C4-2B (cell line): ENCODE results near the gene RBL2.

ENCODE experiments used
- ZFX ChIP-seq: fragments of 450-650 bp; IDR thresholded peaks from 2 replicates; pipeline ENCODE4 v1.6.1; 2017
- TF ChIP-seq, protein P1 (sequence below): fragments of 450-650 bp; conservative IDR thresholded peaks from 2 replicates; pipeline ENCODE4 v1.5.1; 2017; ENCODE audit warnings: mild to moderate bottlenecking

DNA sequence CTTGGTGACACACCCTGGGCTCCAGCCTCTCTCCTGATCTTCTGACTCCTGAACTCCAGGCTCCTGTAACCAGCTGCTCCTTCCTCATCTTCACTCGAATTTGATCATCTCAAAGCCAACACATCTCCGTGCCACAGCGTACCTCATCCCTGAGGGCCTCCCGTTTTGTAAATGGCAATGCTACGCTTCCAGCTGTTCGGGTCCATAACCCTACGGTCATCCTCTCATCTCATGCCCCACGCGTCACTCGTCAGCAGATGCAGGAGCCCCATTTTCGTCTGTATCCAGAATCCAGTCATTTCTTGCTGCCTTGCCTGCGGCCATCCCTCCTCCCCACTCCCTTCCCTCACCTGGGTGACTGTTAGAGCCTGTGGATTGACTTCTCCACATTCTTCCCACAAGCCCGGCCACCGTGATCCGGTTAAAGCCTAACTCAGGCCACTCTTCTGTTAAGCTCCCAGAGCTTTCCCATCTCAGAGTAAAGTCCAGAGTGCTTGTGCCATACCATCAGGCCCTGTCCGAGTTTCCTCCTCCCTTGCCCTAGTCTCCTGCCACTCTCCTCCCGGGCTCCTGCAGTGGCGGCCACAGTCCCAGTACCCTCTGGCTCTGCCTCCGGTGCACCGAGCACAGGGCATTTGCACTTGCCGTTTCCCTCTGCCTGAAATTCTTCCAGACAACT lies 89.0 kb downstream of the RBL2 start:
- TF ChIP-seq, protein P1, sequence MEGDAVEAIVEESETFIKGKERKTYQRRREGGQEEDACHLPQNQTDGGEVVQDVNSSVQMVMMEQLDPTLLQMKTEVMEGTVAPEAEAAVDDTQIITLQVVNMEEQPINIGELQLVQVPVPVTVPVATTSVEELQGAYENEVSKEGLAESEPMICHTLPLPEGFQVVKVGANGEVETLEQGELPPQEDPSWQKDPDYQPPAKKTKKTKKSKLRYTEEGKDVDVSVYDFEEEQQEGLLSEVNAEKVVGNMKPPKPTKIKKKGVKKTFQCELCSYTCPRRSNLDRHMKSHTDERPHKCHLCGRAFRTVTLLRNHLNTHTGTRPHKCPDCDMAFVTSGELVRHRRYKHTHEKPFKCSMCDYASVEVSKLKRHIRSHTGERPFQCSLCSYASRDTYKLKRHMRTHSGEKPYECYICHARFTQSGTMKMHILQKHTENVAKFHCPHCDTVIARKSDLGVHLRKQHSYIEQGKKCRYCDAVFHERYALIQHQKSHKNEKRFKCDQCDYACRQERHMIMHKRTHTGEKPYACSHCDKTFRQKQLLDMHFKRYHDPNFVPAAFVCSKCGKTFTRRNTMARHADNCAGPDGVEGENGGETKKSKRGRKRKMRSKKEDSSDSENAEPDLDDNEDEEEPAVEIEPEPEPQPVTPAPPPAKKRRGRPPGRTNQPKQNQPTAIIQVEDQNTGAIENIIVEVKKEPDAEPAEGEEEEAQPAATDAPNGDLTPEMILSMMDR = no peak
- TF ChIP-seq ZFX = no peak
